Astrocyte (in vitro differentiated cells and primary cell): ENCODE measurements around the gene RAD51B. TPM values are rescaled to one million over a fixed set of nuclear protein-coding genes. Genes with fewer than 3 reads are reported as not detected.

Experiments
- DNase-seq: peaks from one replicate; pipeline ENCODE4 v3.0.0-alpha.2; 2010; ENCODE audit warnings: low read depth
- FAIRE-seq: peaks from 2 replicates; lab custom pipeline; 2011; peaks lifted over from hg19 to GRCh38; lab: Jason Lieb, UNC
- H2AFZ ChIP-seq: 2 replicates; pipeline ENCODE4 v1.6.0; 2012; ENCODE audit warnings: low read depth, low read length, inconsistent platforms
- H3K27ac ChIP-seq: 2 replicates; pipeline ENCODE4 v1.5.1; 2011; ENCODE audit warnings: low read depth, low read length, inconsistent platforms
- H3K27me3 ChIP-seq: 2 replicates; pipeline ENCODE4 v1.6.0; 2011; ENCODE audit warnings: low read length, inconsistent platforms; ENCODE audit not compliant: insufficient read depth
- H3K36me3 ChIP-seq: 2 replicates; pipeline ENCODE4 v1.5.1; 2011; ENCODE audit warnings: low read length, inconsistent platforms; ENCODE audit not compliant: insufficient read depth
- H3K4me1 ChIP-seq: 2 replicates; pipeline ENCODE4 v1.5.1; 2011; ENCODE audit warnings: low read length, inconsistent platforms; ENCODE audit not compliant: insufficient read depth
- H3K4me2 ChIP-seq: 2 replicates; pipeline ENCODE4 v1.6.0; 2012; ENCODE audit warnings: low read length, inconsistent platforms
- H3K4me3 ChIP-seq: 2 replicates; pipeline ENCODE4 v1.5.1; 2011; ENCODE audit warnings: low read depth, mild to moderate bottlenecking, low read length, inconsistent platforms; ENCODE audit not compliant: insufficient read depth
- H3K79me2 ChIP-seq: 2 replicates; pipeline ENCODE4 v1.6.0; 2012; ENCODE audit warnings: mild to moderate bottlenecking, low read length, inconsistent platforms; ENCODE audit not compliant: insufficient read depth
- H3K9ac ChIP-seq: 2 replicates; pipeline ENCODE4 v1.6.0; 2012; ENCODE audit warnings: mild to moderate bottlenecking, low read length, inconsistent platforms
- H3K9me3 ChIP-seq: 2 replicates; pipeline ENCODE4 v1.5.1; 2012; ENCODE audit warnings: low read depth, mild to moderate bottlenecking, low read length, inconsistent platforms; ENCODE audit not compliant: insufficient read depth
- H4K20me1 ChIP-seq: 2 replicates; pipeline ENCODE4 v1.6.0; 2012; ENCODE audit warnings: low read length, inconsistent platforms; ENCODE audit not compliant: insufficient read depth
- H3K27ac Mint-ChIP-seq: one replicate; pipeline ENCODE4 v1.8.0; 2021; ENCODE audit warnings: mild to moderate bottlenecking, mixed read lengths; ENCODE audit not compliant: unreplicated experiment
- H3K27me3 Mint-ChIP-seq: one replicate; pipeline ENCODE4 v1.8.0; 2021; ENCODE audit warnings: low read depth, mixed read lengths; ENCODE audit not compliant: unreplicated experiment
- H3K36me3 Mint-ChIP-seq: one replicate; pipeline ENCODE4 v1.8.0; 2021; ENCODE audit warnings: low read depth, mixed read lengths; ENCODE audit not compliant: unreplicated experiment
- H3K4me1 Mint-ChIP-seq: one replicate; pipeline ENCODE4 v1.8.0; 2021; ENCODE audit warnings: low read depth, mixed read lengths; ENCODE audit not compliant: unreplicated experiment
- H3K4me3 Mint-ChIP-seq: one replicate; pipeline ENCODE4 v1.8.0; 2021; ENCODE audit warnings: mild to moderate bottlenecking, moderate library complexity, mixed read lengths; ENCODE audit not compliant: unreplicated experiment
- H3K9me3 Mint-ChIP-seq: one replicate; pipeline ENCODE4 v1.8.0; 2021; ENCODE audit warnings: mild to moderate bottlenecking, mixed read lengths; ENCODE audit not compliant: unreplicated experiment
- CTCF ChIP-seq: IDR thresholded peaks from 2 replicates; pipeline ENCODE4 v1.5.1; 2011; ENCODE audit warnings: low read depth, mild to moderate bottlenecking, inconsistent platforms, low read length, moderate library complexity; ENCODE audit not compliant: insufficient read depth
- EZH2 ChIP-seq: IDR thresholded peaks from 2 replicates; pipeline ENCODE4 v1.6.1; 2012; ENCODE audit warnings: mild to moderate bottlenecking, low read length, inconsistent platforms; ENCODE audit not compliant: insufficient read depth
- total RNA-seq: library from RNA; stranded (reverse); gene quantifications from 2 replicates; pipeline ENCODE4 v1.2.1, GENCODE V29; 2021

RAD51B gene
- total RNA-seq, 1 donor from 2014 or later, result 10.8 TPM

- FAIRE-seq, result no peak
- Histone ChIP-seq H3K36me3 (no peaks in the 10 kb centered on the region), H3K9me3 (no peaks in the 10 kb centered on the region), H3K27me3 (no peaks in the 10 kb centered on the region), H3K27ac (no peak overlapping the region), H3K4me3 (no peak overlapping the region), H2AFZ (no peak overlapping the region), H3K9ac (no peak overlapping the region), H3K4me1 (peaks cover 6% of the 10 kb centered on the region), H3K4me2 (no peak overlapping the region), H3K79me2 (no peaks in the 10 kb centered on the region), H4K20me1 (no peaks in the 10 kb centered on the region)
- Mint-ChIP-seq H3K36me3 (no peaks in the 10 kb centered on the region), H3K9me3 (peaks cover 3% of the 10 kb centered on the region), H3K4me1 (peaks cover 9% of the 10 kb centered on the region), H3K4me3 (no peak overlapping the region), H3K27ac (no peak overlapping the region), H3K27me3 (no peaks in the 10 kb centered on the region)
- TF ChIP-seq CTCF (no peak), EZH2 (no peak)
- no peak for DNase-seq
Measured at GRCh38 chr14:68676511-68676943, 856.9 kb downstream of the RAD51B start.

GRCh38 chr14:68677476-68677875 lies 857.9 kb downstream of the RAD51B start:
- Mint-ChIP-seq H3K27me3 (no peaks in the 10 kb centered on the region), H3K4me1 (peaks cover 16% of the 10 kb centered on the region), H3K9me3 (peaks cover 3% of the 10 kb centered on the region), H3K4me3 (no peak overlapping the region), H3K27ac (no peak overlapping the region), H3K36me3 (no peaks in the 10 kb centered on the region)
- Histone ChIP-seq H3K27ac (no peak overlapping the region), H3K9me3 (no peaks in the 10 kb centered on the region), H3K79me2 (no peaks in the 10 kb centered on the region), H2AFZ (no peak overlapping the region), H3K4me3 (no peak overlapping the region), H4K20me1 (no peaks in the 10 kb centered on the region), H3K9ac (no peak overlapping the region), H3K4me1 (peaks cover 16% of the 10 kb centered on the region), H3K36me3 (no peaks in the 10 kb centered on the region), H3K4me2 (no peak overlapping the region), H3K27me3 (no peaks in the 10 kb centered on the region)
- no peak for FAIRE-seq
- no peak for TF ChIP-seq EZH2
- no peak for TF ChIP-seq CTCF
- DNase-seq, result no peak

GRCh38 chr14:68677901-68678300 lies 858.3 kb downstream of the RAD51B start:
- Histone ChIP-seq H3K79me2 (no peaks in the 10 kb centered on the region), H3K4me3 (no peak overlapping the region), H3K27me3 (no peaks in the 10 kb centered on the region), H3K9ac (no peak overlapping the region), H3K27ac (no peak overlapping the region), H3K4me2 (no peak overlapping the region), H3K9me3 (no peaks in the 10 kb centered on the region), H2AFZ (no peak overlapping the region), H3K4me1 (peaks cover 19% of the 10 kb centered on the region), H3K36me3 (no peaks in the 10 kb centered on the region), H4K20me1 (no peaks in the 10 kb centered on the region)
- H3K4me3 Mint-ChIP-seq, result no peak overlapping the region
- DNase-seq (no peak), FAIRE-seq (no peak)
- TF ChIP-seq CTCF (no peak), EZH2 (no peak)
- H3K27me3 Mint-ChIP-seq, result no peaks in the 10 kb centered on the region
- H3K4me1 Mint-ChIP-seq, result peaks cover 18% of the 10 kb centered on the region
- no peak overlapping the region for H3K27ac Mint-ChIP-seq
- H3K9me3 Mint-ChIP-seq, result peaks cover 3% of the 10 kb centered on the region
- no peaks in the 10 kb centered on the region for H3K36me3 Mint-ChIP-seq
